ENCODE measurements around the gene NPY2R.

Gene NPY2R

DNA sequence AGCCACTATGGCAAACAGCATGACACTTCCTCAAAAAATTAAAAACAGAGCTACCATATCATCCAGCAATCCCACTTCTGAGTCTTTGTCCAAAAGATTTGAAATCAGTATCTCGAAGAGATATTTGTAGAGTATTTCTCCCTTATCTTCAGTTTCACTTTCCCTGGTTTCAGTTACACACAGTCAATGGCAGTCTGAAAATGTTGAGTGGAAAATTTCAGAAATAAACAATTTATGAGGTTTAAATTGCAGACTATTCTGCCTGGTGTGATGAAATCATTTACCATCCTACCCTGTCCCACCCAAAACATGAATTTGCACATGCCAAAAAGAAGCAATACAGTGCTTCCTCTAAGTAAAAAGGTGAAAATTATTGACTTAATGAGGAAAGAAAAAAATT, 43.9 kb downstream of the NPY2R start:
- no peak for DNase-seq

DNA sequence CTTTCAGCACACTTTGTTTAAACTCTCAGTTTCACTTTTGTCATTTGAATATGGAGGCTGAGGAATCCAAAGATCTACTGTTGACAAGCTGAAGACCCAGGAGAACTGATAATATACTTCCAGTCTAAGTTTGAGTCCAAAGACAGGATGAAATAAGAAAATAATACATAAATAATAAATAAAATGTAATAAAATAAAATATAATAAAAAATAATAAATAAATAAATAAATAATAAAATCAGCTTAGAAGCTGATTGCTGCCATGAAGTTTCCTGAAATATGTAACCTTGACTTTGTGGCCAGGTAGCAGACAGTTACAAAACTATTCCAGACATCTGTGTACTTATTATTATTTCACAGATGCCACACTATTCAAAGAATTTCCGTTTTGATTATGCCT, 55.0 kb downstream of the NPY2R start:
- DNase-seq, result no peak

DNA sequence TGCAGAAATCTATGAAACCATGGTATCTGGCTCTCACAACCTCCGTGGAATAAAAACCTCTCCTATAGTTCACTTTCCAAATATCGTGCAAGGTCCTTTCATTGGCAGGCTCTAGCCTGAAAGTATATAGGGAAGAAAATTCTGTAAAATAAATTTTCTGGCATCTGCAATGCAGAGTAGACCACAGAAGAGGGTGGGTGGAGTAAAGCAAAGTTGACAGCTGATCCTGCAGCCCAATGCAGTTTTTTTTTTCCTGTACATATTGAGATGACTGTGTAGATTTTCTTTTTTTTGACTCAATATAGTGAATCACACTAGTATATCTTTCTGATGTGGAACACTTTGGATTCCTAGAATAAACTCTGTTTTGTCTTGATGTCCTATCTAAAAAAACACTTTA, 56.7 kb downstream of the NPY2R start:
- no peak for DNase-seq

Data from DMS79 treated with DMSO at 0.1 percent for 48 hours (cell line).